Aortic smooth muscle cell (primary cell): ENCODE measurements around the gene CROT. TPM values are rescaled to one million over a fixed set of nuclear protein-coding genes. Genes with fewer than 3 reads are reported as not detected.

Source experiments
- total RNA-seq: library from RNA; depleted of rRNA; stranded (reverse); fragments of >200 nt; gene quantifications from 2 replicates; pipeline ENCODE4 v1.2.3, GENCODE V29; 2014

Gene CROT, protein sequence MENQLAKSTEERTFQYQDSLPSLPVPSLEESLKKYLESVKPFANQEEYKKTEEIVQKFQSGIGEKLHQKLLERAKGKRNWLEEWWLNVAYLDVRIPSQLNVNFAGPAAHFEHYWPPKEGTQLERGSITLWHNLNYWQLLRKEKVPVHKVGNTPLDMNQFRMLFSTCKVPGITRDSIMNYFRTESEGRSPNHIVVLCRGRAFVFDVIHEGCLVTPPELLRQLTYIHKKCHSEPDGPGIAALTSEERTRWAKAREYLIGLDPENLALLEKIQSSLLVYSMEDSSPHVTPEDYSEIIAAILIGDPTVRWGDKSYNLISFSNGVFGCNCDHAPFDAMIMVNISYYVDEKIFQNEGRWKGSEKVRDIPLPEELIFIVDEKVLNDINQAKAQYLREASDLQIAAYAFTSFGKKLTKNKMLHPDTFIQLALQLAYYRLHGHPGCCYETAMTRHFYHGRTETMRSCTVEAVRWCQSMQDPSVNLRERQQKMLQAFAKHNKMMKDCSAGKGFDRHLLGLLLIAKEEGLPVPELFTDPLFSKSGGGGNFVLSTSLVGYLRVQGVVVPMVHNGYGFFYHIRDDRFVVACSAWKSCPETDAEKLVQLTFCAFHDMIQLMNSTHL
- total RNA-seq = 14.1 and 18.0 TPM in 2 replicates

DNA sequence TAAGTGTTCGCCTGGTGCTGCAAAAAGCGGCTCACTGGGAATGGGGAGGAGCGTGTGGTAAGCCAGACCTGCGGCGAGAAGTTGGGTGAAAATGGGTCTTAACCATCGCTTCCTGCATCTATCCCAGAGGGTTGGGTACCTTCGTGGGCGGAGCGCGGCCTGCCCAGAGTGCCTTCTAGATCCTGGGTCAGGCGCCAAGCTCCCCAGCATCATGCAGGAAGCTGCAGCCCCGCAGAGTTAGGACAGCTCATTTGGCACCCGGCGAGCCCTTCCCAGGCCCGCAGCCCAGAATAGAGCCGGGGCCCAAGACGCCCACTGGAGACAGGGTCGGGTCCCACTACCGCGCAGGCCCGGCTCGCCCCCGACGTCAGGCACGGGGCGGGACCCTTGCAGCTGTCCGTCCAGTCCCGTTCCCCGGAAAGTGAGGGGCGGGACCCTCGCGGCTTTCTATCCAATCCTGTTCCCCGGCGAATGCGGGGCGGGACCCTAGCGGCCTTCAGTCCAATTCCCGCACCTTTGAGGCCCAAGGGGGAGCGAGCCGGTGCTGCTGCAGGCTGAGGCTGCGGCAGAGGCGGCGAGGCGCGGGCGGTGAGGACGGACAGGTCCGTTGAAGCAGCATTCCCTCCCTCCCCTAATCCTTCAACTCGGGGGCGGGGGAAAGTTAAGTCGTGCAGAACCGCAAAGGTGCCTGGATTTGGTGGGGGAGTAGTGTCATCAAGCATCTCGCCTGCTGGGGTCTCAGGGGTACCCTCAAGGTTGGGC lies at the start of gene CROT:
TSS of gene CROT (plus strand) at position 499 of the 762 bp plus-strand sequence. CDS start 3,405 bp downstream, outside the sequence.

Other genes with a start within 250 kb of the CROT start
- gene DMTF1, start 193.2 kb upstream of the CROT start, total RNA-seq = 62.8 and 84.8 TPM in 2 replicates
- 30.0 and 31.3 TPM in 2 replicates for gene TMEM243, start 125.9 kb upstream of the CROT start, total RNA-seq
- 1.3 and 3.9 TPM in 2 replicates for gene ABCB4, start 130.0 kb downstream of the CROT start, total RNA-seq